GM13977 (cell line): ENCODE data around the gene B3GNT4.
A peak's percentile ranks its signal among the peaks of the same experiment; 100 is the strongest.
"Not testable (repeated sequence)": the region's sequence is repeated elsewhere in the genome, so short reads cannot be mapped to it uniquely, and the experiment has no call there.

ENCODE experiments used
- DNase-seq: peaks from one replicate; pipeline ENCODE4 v3.0.0; 2012; ENCODE audit warnings: low spot score
- in situ Hi-C: fragments of 300-500 bp; cut with MboI; formaldehyde crosslinking; loops from one replicate; pipeline ENCODE4 v1.12.0; 2022; ENCODE audit warnings: low sequenced_read_pairs, low pct_unique_long_range_greater_than_20kb, mixed read lengths, inconsistent platforms; ENCODE audit not compliant: unreplicated experiment
- TF ChIP-seq, protein P1 (sequence below): IDR thresholded peaks from 2 replicates; pipeline ENCODE4 v1.5.1; 2012; ENCODE audit warnings: mild to moderate bottlenecking, control low read depth; ENCODE audit not compliant: insufficient read depth; ENCODE audit errors: extremely low read depth, missing control alignments

B3GNT4 gene

DNA sequence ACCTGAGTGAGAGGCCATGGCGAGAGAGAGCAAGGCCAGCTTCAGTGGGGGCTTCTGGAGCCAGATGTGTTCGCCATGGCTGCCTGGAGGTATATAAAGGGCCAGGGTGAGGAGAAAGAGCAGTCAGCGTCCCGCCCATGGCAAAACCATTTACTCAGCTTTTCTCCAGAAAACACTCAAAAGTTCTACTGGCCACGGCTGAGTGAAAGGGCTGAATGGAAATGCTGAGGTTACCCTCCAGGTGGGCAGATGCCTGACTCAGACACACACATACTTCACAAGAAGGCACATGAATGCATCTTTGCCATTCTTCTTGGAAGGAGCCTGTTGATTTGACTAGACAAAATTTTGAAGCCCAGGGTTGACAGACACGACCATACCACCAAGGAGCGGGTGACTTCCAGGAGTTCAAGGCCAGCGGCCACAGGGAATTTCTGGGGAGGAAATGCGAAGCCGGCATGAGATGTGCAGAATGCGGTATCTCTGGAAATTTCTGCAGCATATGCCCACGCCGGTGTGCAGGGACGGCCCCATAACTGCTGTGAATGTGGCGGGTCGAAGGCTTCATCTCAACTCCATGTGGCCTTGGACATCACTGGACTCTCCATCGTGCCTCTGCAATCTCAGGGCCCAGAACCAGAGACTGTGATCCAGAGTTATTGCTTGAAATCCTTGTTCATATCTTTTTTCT is 29.2 kb upstream of the B3GNT4 start, which contains the start of gene IL31:
Gene IL31 (minus strand): TSS at position 67 of the 691 bp plus-strand sequence. CDS start 49 bp downstream, at position 18.
- TF ChIP-seq, protein P1, sequence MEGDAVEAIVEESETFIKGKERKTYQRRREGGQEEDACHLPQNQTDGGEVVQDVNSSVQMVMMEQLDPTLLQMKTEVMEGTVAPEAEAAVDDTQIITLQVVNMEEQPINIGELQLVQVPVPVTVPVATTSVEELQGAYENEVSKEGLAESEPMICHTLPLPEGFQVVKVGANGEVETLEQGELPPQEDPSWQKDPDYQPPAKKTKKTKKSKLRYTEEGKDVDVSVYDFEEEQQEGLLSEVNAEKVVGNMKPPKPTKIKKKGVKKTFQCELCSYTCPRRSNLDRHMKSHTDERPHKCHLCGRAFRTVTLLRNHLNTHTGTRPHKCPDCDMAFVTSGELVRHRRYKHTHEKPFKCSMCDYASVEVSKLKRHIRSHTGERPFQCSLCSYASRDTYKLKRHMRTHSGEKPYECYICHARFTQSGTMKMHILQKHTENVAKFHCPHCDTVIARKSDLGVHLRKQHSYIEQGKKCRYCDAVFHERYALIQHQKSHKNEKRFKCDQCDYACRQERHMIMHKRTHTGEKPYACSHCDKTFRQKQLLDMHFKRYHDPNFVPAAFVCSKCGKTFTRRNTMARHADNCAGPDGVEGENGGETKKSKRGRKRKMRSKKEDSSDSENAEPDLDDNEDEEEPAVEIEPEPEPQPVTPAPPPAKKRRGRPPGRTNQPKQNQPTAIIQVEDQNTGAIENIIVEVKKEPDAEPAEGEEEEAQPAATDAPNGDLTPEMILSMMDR = no peak
- in situ Hi-C loops = no loop called here
- DNase-seq = no peak

DNA sequence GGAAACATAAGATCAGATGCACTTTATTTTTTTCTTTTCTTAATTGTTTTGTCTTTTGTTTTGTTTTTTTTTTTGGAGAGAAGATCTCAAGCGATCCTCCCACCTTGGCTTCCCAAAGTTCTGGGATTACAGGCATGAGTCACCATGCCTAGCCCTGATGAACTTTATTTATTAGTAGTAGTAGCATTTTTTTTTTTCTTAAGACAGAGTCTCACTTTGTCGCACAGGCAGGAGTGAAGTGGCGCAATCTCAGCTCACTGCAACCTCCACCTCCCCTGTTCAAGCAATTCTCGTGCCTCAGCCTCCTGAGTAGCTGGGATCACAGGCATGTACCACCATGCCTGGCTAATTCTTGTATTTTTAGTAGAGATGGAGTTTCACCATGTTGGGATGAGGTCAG is 27.0 kb upstream of the B3GNT4 start:
- in situ Hi-C loops, DNase-seq: not testable (repeated sequence)

DNA sequence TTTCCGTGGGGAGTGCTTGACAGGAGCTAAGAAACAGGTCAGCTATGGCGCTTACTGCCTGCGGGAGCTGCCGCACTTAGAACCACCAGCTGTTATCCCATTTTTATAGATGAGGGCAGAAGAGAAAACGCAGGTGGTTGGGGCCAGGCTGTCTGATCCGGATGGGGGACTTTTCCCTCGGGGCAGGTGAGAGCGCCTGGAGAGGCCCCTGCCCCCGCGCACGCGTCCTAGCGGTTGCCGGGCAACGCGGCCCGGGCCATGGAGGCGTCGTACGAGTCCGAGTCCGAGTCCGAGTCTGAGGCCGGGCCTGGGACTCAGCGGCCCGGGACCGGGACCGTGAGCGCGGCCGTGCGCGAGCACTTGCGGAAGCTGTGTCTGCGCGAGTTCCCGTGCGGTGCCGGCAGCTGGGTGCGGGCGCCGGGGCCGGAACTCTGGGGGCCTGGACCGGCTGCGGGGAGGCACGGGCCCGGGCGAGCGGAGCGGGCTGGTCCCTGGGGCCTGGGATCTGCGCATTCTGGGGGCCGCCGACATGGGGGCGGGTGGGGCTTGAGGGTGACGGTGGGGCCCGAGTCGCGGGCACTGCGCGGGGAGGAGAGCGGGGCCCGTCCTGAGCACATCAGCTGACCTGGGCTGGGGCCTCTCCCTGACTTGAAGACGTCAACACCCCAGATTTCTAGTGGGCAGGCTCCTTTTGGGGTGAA is 20.5 kb upstream of the B3GNT4 start, which contains the start of gene LRRC43:
Gene LRRC43 (plus strand): TSS at position 237 of the 701 bp plus-strand sequence. CDS start 22 bp downstream, at position 259.
- in situ Hi-C loops = loop anchor here (10.0 kb wide), 1 partner anchor 128 kb away; no protein-coding TSS in a partner anchor
- TF ChIP-seq, protein P1 = no peak
- DNase-seq = peak; percentile 65

DNA sequence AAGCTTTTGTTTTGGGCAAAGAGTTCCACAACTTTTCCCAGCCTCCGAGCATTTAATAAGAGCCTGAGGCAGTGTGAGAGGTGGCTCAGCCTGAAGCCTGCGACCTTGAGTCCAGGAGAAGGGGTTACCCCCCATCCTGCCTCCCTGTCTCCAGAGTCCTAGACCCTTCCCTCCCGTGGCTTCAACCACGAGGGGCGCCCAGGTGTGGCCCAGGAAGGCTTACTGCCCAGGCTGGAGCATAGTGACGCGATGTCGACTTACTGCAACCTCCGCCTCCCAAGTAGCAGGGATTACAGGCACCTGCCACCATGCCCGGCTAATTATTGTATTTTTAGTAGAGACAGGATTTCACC is 19.9 kb upstream of the B3GNT4 start:
- DNase-seq = no peak
- in situ Hi-C loops = loop anchor here (10.0 kb wide), 1 partner anchor 129 kb away; no protein-coding TSS in a partner anchor
- TF ChIP-seq, protein P1 = no peak

DNA sequence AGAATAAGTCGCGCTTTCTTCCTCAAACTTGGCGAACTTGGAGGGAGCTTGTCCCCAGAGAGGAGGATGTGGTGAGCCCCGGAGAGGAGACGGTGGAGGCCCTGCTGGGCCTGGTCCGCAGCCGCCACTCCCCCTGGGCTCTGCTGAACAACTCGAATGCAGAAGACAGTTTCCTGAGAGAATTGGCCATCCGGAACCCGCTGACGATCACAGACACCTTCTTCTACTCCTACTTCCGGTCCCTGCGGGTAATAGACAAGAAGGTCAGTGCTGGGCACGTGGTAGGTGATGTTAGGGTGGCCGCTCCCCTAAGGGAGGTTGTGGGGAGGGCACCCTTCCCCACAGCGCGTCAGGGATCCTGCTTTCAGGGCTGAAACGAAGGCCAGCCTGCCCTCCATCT is 19.0 kb upstream of the B3GNT4 start:
- TF ChIP-seq, protein P1 = no peak
- peak; percentile 55 for DNase-seq
- in situ Hi-C loops = loop anchor here (10.0 kb wide), 1 partner anchor 130 kb away; no protein-coding TSS in a partner anchor

DNA sequence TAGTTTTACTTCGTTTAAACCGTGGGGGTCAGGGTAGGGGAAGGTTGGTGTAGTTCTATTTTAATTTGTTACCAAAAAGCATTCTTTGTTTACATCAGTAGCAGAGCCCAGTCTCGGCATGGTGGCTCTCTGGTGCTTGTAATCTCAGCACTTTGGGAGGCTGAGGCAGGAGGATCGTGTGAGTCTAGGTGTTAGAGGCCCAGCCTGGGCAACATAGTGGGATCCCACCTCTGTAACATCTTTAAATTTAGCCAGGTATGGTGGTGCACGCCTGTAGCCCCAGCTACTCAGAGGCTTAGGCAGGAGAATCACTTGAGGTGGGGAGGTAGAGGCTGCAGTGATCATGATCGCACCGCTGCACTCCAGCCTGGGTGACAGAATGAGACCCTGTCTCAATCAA is 18.4 kb upstream of the B3GNT4 start:
- TF ChIP-seq, protein P1 = no peak
- in situ Hi-C loops = loop anchor here (10.0 kb wide), 1 partner anchor 130 kb away; no protein-coding TSS in a partner anchor
- DNase-seq = no peak

DNA sequence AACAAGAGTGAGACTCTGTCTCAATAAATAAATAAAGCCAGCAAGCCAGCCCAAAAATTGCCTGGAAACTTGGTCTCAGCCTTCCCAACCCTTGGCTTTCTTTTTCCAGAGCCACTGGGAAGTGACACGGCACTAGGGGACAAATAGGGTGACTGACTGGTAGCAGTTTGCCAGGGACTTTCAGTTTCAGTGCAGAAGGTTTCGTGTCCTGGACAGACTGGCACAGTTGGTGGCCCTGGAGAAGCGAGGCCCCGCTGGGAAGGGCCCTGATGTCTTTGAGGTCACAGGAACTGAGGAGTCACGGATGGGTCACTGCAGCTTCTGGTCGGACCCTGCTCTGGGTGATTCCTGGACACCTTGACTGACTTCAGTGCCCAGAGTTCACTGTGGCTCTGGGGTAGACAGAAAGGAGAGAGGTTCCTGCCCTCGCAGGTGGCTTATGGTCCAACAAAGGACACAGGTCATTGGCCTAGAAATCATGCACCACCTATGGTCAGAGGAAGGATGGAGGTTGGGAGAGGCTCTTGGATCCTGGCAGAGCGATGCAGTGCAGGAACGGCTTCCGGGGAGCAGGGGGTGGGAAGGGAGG is 17.9 kb upstream of the B3GNT4 start:
- TF ChIP-seq, protein P1 = no peak
- no peak for DNase-seq
- in situ Hi-C loops = loop anchor here (10.0 kb wide), 1 partner anchor 131 kb away; no protein-coding TSS in a partner anchor
